HT-29 (cell line): ENCODE data around the gene ZSWIM8. TPM values are rescaled to one million over a fixed set of nuclear protein-coding genes. Genes with fewer than 3 reads are reported as not detected.
A peak's percentile ranks its signal among the peaks of the same experiment; 100 is the strongest.
"Not testable (repeated sequence)": the region's sequence is repeated elsewhere in the genome, so short reads cannot be mapped to it uniquely, and the experiment has no call there.

Experiments
- DNase-seq: peaks from one replicate; pipeline ENCODE4 v3.0.0-alpha.2; 2015; ENCODE audit warnings: low spot score
- total RNA-seq: library from RNA; depleted of rRNA; stranded (reverse); fragments of >200 nt; shearing (Covaris generic); gene quantifications from 2 replicates; pipeline ENCODE4 v1.2.3, GENCODE V29; 2014; rRNA removed

ZSWIM8 gene
- total RNA-seq, result 32.9 and 40.0 TPM in 2 replicates

GRCh38 chr10:73785211-73785720 is at the start of gene ZSWIM8:
Gene ZSWIM8, plus strand, starts transcription at chr10:73785606. Its CDS starts 273 bp downstream, at chr10:73785879.
- DNase-seq, result peak; percentile 94

- DNase-seq, result not testable (repeated sequence)
These were observed 44.7 kb upstream of the ZSWIM8 start for GRCh38 chr10:73740501-73741254.

- no peak for DNase-seq
These were observed 43.0 kb upstream of the ZSWIM8 start for GRCh38 chr10:73742454-73742734.

- peak; percentile 10 for DNase-seq
These were observed 42.0 kb upstream of the ZSWIM8 start for GRCh38 chr10:73743327-73743904.

- DNase-seq, result peak; percentile 97
These were observed 41.3 kb upstream of the ZSWIM8 start, which contains the start of gene SEC24C for GRCh38 chr10:73743905-73744663. Gene SEC24C, plus strand, starts transcription at chr10:73744372. Its CDS starts 2,461 bp downstream, at chr10:73746833.

- DNase-seq, result peak; percentile 64
These were observed 40.8 kb upstream of the ZSWIM8 start for GRCh38 chr10:73744664-73744975.

GRCh38 chr10:73746721-73747120 is 38.7 kb upstream of the ZSWIM8 start:
- DNase-seq, result no peak

- DNase-seq, result no peak
These were observed 34.6 kb upstream of the ZSWIM8 start for GRCh38 chr10:73750819-73751218.

- no peak for DNase-seq
These were observed 29.2 kb upstream of the ZSWIM8 start for GRCh38 chr10:73756183-73756582.

GRCh38 chr10:73758704-73759511 is 26.5 kb upstream of the ZSWIM8 start:
- no peak for DNase-seq

- no peak for DNase-seq
These were observed 25.8 kb upstream of the ZSWIM8 start for GRCh38 chr10:73759512-73760115.

GRCh38 chr10:73761781-73762180 is 23.6 kb upstream of the ZSWIM8 start:
- DNase-seq, result no peak

GRCh38 chr10:73762915-73763314 is 22.5 kb upstream of the ZSWIM8 start:
- DNase-seq, result no peak

GRCh38 chr10:73763343-73763742 is 22.1 kb upstream of the ZSWIM8 start:
- DNase-seq, result no peak

GRCh38 chr10:73765066-73765465 is 20.3 kb upstream of the ZSWIM8 start:
- DNase-seq, result no peak

GRCh38 chr10:73768881-73769280 is 16.5 kb upstream of the ZSWIM8 start:
- no peak for DNase-seq

GRCh38 chr10:73769396-73769795 is 16.0 kb upstream of the ZSWIM8 start:
- no peak for DNase-seq

GRCh38 chr10:73771722-73772280 is 13.6 kb upstream of the ZSWIM8 start:
- peak; percentile 81 for DNase-seq

- peak; percentile 85 for DNase-seq
These were observed 12.9 kb upstream of the ZSWIM8 start for GRCh38 chr10:73772281-73773151.
